NOMO-1 treated with DMSO at 0.1 percent for 48 hours (cell line): ENCODE results near the gene SMAD3.

Experiments
- DNase-seq: peaks from one replicate; lab custom pipeline; 2025; ENCODE audit not compliant: unreplicated experiment; lab: John Stamatoyannopoulos, UW

SMAD3 gene

GRCh38 chr15:67225336-67225735, 159.9 kb downstream of the SMAD3 start:
- DNase-seq: no peak

- no peak for DNase-seq
Observed at GRCh38 chr15:67227431-67227830, 162.0 kb downstream of the SMAD3 start.

GRCh38 chr15:67227846-67228245, 162.4 kb downstream of the SMAD3 start:
- DNase-seq: no peak

GRCh38 chr15:67228286-67228685, 162.9 kb downstream of the SMAD3 start:
- peak; percentile 11 for DNase-seq

GRCh38 chr15:67230504-67230903, 165.1 kb downstream of the SMAD3 start:
- no peak for DNase-seq

GRCh38 chr15:67232591-67232990, 167.2 kb downstream of the SMAD3 start:
- no peak for DNase-seq

GRCh38 chr15:67240235-67241131, 175.1 kb downstream of the SMAD3 start:
- no peak for DNase-seq

GRCh38 chr15:67241132-67241855, 175.9 kb downstream of the SMAD3 start:
- DNase-seq: no peak

- peak; percentile 89 for DNase-seq
Observed at GRCh38 chr15:67242708-67243111, 177.3 kb downstream of the SMAD3 start.
